ENCODE measurements around the gene TXNL4B.

The TXNL4B gene

GRCh38 chr16:72093448-72094265 lies at the start of gene TXNL4B, which contains the start of gene DHX38:
TSS of gene TXNL4B (minus strand) at chr16:72093620. CDS start at chr16:72090749, 2,871 bp downstream.
TSS of gene DHX38 (plus strand) at chr16:72093847. CDS start at chr16:72096158, 2,311 bp downstream.
- peak; percentile 89 for DNase-seq

- no peak for DNase-seq
Measured at GRCh38 chr16:72142476-72142875, 49.1 kb upstream of the TXNL4B start.

GRCh38 chr16:72139908-72140307 lies 46.5 kb upstream of the TXNL4B start:
- DNase-seq, result no peak

- DNase-seq, result no peak
Measured at GRCh38 chr16:72138064-72138572, 44.7 kb upstream of the TXNL4B start.

GRCh38 chr16:72137380-72138063 lies 44.1 kb upstream of the TXNL4B start:
- DNase-seq, result no peak

- DNase-seq, result no peak
Measured at GRCh38 chr16:72134507-72134906, 41.1 kb upstream of the TXNL4B start.

- DNase-seq, result no peak
Measured at GRCh38 chr16:72132726-72133125, 39.3 kb upstream of the TXNL4B start.

GRCh38 chr16:72131036-72131435 lies 37.6 kb upstream of the TXNL4B start:
- DNase-seq, result no peak

GRCh38 chr16:72129976-72130656 lies 36.7 kb upstream of the TXNL4B start:
- no peak for DNase-seq

GRCh38 chr16:72128701-72129100 lies 35.3 kb upstream of the TXNL4B start:
- no peak for DNase-seq

GRCh38 chr16:72126429-72126765 lies 33.0 kb upstream of the TXNL4B start:
- DNase-seq, result no peak

GRCh38 chr16:72125635-72126428 lies 32.4 kb upstream of the TXNL4B start:
- DNase-seq, result no peak

GRCh38 chr16:72124761-72125634 lies 31.6 kb upstream of the TXNL4B start:
- DNase-seq, result peak; percentile 82

- DNase-seq, result no peak
Measured at GRCh38 chr16:72124148-72124547, 30.7 kb upstream of the TXNL4B start.

- no peak for DNase-seq
Measured at GRCh38 chr16:72123426-72123825, 30.0 kb upstream of the TXNL4B start.

GRCh38 chr16:72122916-72123315 lies 29.5 kb upstream of the TXNL4B start:
- no peak for DNase-seq

GRCh38 chr16:72122308-72122707 lies 28.9 kb upstream of the TXNL4B start:
- no peak for DNase-seq

- no peak for DNase-seq
Measured at GRCh38 chr16:72120026-72120425, 26.6 kb upstream of the TXNL4B start.

- DNase-seq, result no peak
Measured at GRCh38 chr16:72113616-72113945, 20.2 kb upstream of the TXNL4B start.

GRCh38 chr16:72112906-72113615 lies 19.6 kb upstream of the TXNL4B start:
- peak; percentile 42 for DNase-seq

GRCh38 chr16:72112452-72112792 lies 19.0 kb upstream of the TXNL4B start:
- peak; percentile 45 for DNase-seq
